ENCODE results near the gene KRT7.

Gene KRT7

GRCh38 chr12:52294803-52295202 is 61.8 kb downstream of the KRT7 start:
- Histone ChIP-seq H4K20me1 (ENCODE audit: insufficient read depth, low read length, poor library complexity, severe bottlenecking) (no peaks in the 10 kb centered on the region), H3K9ac (ENCODE audit: low read depth, low read length, poor library complexity, severe bottlenecking) (no peak overlapping the region), H3K9me3 (ENCODE audit: insufficient read depth, low read depth, low read length) (no peaks in the 10 kb centered on the region), H2AFZ (ENCODE audit: low read length) (no peak overlapping the region), H3K9me2 (replicated peaks; ENCODE audit: low read depth, low read length) (no peaks in the 10 kb centered on the region), H3K4me3 (ENCODE audit: low read length, poor library complexity, severe bottlenecking) (no peak overlapping the region), H3F3A (ENCODE audit: low read depth) (no peaks in the 10 kb centered on the region), H3K36me3 (ENCODE audit: insufficient read depth, low read length) (no peaks in the 10 kb centered on the region), H3K4me2 (ENCODE audit: low read depth, low read length, poor library complexity, severe bottlenecking) (peak overlapping the region; percentile 1), H3K79me2 (ENCODE audit: insufficient read depth, low read length) (no peaks in the 10 kb centered on the region), H3K4me1 (ENCODE audit: insufficient read depth, low read length, poor library complexity, severe bottlenecking) (peaks cover 29% of the 10 kb centered on the region), H3K27me3 (ENCODE audit: insufficient read depth, low read length, poor library complexity, severe bottlenecking) (no peaks in the 10 kb centered on the region)
- TF ChIP-seq, protein P1, sequence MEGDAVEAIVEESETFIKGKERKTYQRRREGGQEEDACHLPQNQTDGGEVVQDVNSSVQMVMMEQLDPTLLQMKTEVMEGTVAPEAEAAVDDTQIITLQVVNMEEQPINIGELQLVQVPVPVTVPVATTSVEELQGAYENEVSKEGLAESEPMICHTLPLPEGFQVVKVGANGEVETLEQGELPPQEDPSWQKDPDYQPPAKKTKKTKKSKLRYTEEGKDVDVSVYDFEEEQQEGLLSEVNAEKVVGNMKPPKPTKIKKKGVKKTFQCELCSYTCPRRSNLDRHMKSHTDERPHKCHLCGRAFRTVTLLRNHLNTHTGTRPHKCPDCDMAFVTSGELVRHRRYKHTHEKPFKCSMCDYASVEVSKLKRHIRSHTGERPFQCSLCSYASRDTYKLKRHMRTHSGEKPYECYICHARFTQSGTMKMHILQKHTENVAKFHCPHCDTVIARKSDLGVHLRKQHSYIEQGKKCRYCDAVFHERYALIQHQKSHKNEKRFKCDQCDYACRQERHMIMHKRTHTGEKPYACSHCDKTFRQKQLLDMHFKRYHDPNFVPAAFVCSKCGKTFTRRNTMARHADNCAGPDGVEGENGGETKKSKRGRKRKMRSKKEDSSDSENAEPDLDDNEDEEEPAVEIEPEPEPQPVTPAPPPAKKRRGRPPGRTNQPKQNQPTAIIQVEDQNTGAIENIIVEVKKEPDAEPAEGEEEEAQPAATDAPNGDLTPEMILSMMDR (conservative IDR thresholded peaks at IDR 0.05; ENCODE audit: low read length): no peak
- TF ChIP-seq EZH2phosphoT487 (IDR thresholded peaks at IDR 0.05; ENCODE audit: borderline replicate concordance): no peak

DNA sequence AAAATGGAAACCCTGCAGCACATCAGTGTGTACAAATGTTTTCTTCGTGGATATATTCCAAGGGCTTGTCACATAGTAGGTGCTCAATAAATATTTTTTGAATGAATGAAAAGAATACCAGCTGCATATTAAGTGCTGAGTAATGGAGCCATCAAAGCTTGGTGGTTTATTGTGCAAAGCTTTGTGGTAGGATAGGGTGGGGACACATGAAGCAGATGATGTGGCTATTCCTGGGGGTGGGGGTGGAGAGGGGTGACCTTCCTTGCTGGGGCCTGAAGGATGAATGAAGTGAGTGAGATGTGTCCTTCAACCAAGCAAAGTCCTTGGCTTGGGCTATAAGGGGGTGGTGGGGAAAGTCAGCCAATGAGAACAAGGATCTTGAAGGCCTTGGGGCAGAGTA is 62.6 kb downstream of the KRT7 start:
- Histone ChIP-seq H3K9me3 (ENCODE audit: insufficient read depth, low read depth, low read length) (no peaks in the 10 kb centered on the region), H3K4me2 (ENCODE audit: low read depth, low read length, poor library complexity, severe bottlenecking) (no peak overlapping the region), H3K27me3 (ENCODE audit: insufficient read depth, low read length, poor library complexity, severe bottlenecking) (no peaks in the 10 kb centered on the region), H3K9ac (ENCODE audit: low read depth, low read length, poor library complexity, severe bottlenecking) (no peak overlapping the region), H2AFZ (ENCODE audit: low read length) (no peak overlapping the region), H3K9me2 (replicated peaks; ENCODE audit: low read depth, low read length) (no peaks in the 10 kb centered on the region), H3F3A (ENCODE audit: low read depth) (no peaks in the 10 kb centered on the region), H3K79me2 (ENCODE audit: insufficient read depth, low read length) (no peaks in the 10 kb centered on the region), H4K20me1 (ENCODE audit: insufficient read depth, low read length, poor library complexity, severe bottlenecking) (no peaks in the 10 kb centered on the region), H3K4me3 (ENCODE audit: low read length, poor library complexity, severe bottlenecking) (no peak overlapping the region), H3K4me1 (ENCODE audit: insufficient read depth, low read length, poor library complexity, severe bottlenecking) (peaks cover 29% of the 10 kb centered on the region), H3K36me3 (ENCODE audit: insufficient read depth, low read length) (no peaks in the 10 kb centered on the region)
- TF ChIP-seq, protein P1 (conservative IDR thresholded peaks at IDR 0.05; ENCODE audit: low read length): no peak
- TF ChIP-seq EZH2phosphoT487 (IDR thresholded peaks at IDR 0.05; ENCODE audit: borderline replicate concordance): no peak

DNA sequence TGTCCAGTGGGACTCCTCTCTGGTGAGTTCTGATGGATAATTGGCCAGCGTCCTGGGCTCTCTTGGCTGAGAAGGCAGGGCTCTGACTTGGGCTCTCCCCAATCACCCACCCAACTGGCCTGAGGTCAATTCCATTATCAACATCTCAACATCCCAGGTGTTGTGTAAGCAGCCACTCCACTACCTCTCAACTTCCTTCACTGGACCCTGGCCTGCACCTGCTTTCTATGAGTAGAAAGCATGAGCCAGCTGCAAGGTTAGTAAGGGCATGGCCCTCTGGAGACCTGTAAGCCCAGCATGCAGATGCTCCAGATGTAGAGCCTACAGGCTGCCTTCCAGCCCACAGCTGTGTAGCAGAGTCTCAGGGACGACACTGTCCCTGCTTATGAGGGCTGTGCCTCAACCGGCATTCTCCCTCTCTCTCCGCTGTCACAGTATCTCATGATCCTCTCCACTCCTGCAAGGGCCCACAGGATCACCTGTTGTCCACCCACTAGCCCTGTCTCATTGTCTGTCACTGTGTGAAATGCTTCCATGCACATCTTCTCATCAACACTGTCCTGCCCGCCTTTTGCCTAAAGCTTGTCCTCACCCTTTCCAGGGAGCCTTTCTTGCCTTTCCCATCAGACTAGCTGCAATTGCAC is 63.7 kb downstream of the KRT7 start:
- H3K27me3 ChIP-seq (ENCODE audit: insufficient read depth, low read length, poor library complexity, severe bottlenecking): no peaks in the 10 kb centered on the region
- no peaks in the 10 kb centered on the region for H3F3A ChIP-seq (ENCODE audit: low read depth)

More for the DNA sequence above, 63.7 kb downstream of the KRT7 start:
- no peaks in the 10 kb centered on the region for H3K36me3 ChIP-seq (ENCODE audit: insufficient read depth, low read length)
- H3K9me2 ChIP-seq (replicated peaks; ENCODE audit: low read depth, low read length): no peaks in the 10 kb centered on the region
- H3K79me2 ChIP-seq (ENCODE audit: insufficient read depth, low read length): no peaks in the 10 kb centered on the region
- no peak overlapping the region for H3K4me3 ChIP-seq (ENCODE audit: low read length, poor library complexity, severe bottlenecking)
- no peaks in the 10 kb centered on the region for H3K9me3 ChIP-seq (ENCODE audit: insufficient read depth, low read depth, low read length)
- TF ChIP-seq, protein P1 (conservative IDR thresholded peaks at IDR 0.05; ENCODE audit: low read length): no peak
- no peak for TF ChIP-seq EZH2phosphoT487 (IDR thresholded peaks at IDR 0.05; ENCODE audit: borderline replicate concordance)
- no peaks in the 10 kb centered on the region for H4K20me1 ChIP-seq (ENCODE audit: insufficient read depth, low read length, poor library complexity, severe bottlenecking)
- no peak overlapping the region for H3K9ac ChIP-seq (ENCODE audit: low read depth, low read length, poor library complexity, severe bottlenecking)
- H3K4me2 ChIP-seq (ENCODE audit: low read depth, low read length, poor library complexity, severe bottlenecking): no peak overlapping the region
- H2AFZ ChIP-seq (ENCODE audit: low read length): no peak overlapping the region
- peaks cover 29% of the 10 kb centered on the region for H3K4me1 ChIP-seq (ENCODE audit: insufficient read depth, low read length, poor library complexity, severe bottlenecking)

Measured in Loucy (cell line).